GM18873 (cell line): ENCODE data around the gene COL23A1.

ENCODE experiments used
- ATAC-seq: cut with Tn5 transposase; IDR thresholded peaks from one replicate; pipeline ENCODE4 v1.9.1; 2021; ENCODE audit warnings: mild to moderate bottlenecking, moderate library complexity, moderate number of reproducible peaks; ENCODE audit not compliant: unreplicated experiment, low FRiP score

The COL23A1 gene

GRCh38 chr5:178536541-178537466 lies 53.4 kb downstream of the COL23A1 start:
- no peak for ATAC-seq

GRCh38 chr5:178535299-178536175 lies 54.7 kb downstream of the COL23A1 start:
- no peak for ATAC-seq

DNA sequence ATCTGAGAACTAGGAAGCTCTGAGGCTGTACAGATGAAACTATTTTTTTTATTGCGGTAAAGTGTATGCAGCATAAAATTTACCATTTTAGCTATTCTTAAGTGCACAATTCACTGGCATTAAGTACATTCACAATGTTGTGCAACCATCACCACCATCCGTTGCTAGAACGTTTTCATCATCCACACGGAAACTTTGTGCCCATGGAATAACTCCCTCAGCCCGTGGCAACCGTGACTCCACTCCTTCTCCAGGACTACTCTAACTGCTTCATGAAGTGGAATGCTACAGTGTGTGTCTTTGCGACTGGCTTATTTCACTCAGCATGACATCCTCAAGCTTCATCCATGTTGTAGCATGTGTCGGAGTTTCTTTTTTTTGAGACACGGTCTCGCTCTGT lies 57.1 kb downstream of the COL23A1 start:
- no peak for ATAC-seq

DNA sequence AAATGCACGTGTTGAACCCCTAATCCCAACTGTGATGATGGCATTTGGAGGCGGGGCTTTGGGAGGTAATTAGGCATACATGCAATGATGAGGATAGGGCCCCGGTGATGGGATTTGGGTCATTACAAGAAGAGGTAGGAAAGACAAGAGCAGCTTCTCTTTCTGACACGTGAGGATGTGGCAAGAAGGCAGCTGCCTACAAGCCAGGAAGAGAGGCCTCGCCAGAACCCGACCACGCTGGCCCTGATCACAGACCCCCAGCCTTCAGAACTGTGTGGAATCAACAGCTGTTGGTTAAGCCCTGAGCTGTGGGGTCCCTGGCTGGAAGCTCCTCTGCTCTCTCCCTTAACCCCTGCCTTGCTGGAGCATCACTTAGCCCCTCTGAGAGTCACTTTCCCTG lies 57.5 kb downstream of the COL23A1 start:
- ATAC-seq: no peak

DNA sequence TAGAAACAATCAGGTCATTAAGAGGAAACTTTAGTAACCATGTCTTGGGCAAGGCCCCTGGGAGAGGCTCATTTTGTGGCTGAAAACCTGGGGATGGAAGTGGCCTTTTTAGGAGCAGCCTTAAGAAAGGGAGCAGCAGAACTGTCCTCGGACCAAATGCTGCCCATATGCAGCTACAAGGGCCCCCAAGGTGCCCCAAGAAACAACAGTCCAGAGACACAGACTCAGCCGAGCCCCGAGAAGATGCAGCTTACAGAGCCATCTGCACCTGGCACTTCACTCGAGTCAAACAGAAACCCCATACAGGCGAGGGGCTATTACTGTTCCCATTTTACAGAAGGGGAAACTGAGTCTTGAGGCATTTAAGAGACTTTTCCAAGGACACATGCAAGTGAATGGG lies 58.0 kb downstream of the COL23A1 start:
- ATAC-seq: no peak

DNA sequence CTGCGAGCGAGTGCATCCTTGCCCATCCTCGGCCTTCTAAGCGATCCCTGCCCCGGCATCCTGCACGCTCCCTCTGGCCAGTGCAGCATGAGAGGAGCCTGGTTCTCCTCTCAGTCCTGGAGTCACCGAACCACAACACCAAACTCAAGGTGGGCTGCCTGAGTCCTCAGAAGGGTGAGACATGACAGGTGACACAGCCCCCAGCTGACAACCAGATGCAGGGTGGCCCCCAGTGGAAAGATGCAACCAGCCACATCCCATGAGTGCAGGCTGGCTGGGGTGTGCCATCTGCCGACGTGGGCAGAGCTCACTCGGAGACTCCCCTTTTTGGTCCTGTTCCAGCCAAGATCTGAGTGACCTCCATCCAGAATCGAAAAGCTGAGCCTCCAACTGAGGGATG lies 58.4 kb downstream of the COL23A1 start:
- ATAC-seq: no peak

DNA sequence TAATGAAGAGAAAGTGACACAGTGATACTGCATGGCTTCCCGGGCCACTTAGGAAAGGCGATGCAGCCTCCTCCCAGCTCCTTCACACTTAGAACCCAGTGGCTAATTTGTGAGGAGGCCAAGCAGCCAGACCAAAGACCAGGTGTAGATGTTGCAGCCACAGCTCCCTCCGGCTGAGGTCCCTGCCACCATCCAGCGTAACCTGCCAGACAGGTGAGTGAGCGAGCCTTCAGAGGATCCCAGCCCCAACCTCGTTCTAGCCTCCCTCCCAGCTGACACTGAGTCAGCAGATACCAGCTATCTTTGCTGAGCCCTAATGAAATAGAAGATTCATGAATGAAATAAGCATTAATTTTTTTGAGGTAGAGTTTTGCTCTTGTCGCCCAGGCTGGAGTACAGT lies 59.7 kb downstream of the COL23A1 start:
- ATAC-seq: no peak

DNA sequence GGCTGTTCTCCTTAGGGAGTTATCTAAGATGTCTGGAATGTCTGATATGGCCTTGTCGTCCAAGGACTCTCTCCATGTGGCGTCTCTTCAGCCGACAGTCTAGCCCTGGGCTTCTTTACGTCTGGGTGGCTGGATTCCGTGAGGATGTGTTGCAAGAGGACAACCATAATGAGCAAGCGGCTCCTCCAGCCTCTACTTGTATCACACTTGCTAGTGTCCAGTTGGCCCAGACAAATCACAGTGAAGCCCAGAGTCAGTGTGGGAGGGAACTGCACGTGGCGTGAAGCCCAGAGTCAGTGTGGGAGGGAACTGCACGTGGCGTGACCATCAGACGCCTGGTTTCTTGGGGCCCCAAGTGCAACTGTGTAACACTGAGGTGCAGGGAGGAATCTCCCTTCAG lies 61.1 kb downstream of the COL23A1 start:
- no peak for ATAC-seq

DNA sequence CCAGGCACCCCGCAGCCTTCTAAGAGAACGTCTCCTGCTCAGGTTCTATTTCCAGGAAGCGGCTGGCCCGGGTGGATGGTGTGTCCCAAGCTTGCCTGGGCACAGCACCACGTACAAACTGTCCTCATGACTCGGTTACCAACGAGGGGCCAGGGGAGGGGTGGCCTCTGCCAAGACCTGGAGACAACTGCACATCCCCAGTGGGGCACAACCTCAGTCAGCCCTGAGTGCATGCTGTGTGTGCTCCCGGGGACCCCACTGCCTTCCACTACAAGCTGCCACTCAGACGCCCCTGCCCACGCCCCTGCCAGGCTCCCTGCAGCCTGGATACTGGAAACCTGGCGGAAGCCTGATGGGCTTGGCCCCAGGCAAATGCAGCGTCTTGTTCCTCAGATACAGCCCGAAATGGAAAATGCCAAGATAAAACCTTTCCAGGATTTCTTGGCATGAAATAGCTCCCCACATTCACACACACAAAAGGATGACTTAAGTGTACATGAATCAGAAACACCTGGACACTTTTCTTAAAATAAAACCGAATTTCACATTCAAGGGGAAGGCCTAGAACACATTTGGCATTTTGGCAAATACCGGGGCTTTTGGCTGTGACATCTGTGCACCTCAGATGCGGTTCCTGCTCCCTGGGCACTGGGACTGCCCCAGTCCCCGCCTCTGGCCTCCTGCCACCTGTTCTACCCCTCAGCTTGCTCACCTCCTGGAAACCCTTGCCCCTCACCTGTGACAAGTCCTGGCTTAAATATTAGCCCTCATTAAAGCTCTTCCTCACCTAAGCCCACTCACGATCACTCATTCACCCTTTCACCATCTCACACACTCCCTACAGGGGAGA lies 62.5 kb downstream of the COL23A1 start:
- no peak for ATAC-seq

GRCh38 chr5:178526773-178527457 lies 63.3 kb downstream of the COL23A1 start:
- ATAC-seq: no peak

DNA sequence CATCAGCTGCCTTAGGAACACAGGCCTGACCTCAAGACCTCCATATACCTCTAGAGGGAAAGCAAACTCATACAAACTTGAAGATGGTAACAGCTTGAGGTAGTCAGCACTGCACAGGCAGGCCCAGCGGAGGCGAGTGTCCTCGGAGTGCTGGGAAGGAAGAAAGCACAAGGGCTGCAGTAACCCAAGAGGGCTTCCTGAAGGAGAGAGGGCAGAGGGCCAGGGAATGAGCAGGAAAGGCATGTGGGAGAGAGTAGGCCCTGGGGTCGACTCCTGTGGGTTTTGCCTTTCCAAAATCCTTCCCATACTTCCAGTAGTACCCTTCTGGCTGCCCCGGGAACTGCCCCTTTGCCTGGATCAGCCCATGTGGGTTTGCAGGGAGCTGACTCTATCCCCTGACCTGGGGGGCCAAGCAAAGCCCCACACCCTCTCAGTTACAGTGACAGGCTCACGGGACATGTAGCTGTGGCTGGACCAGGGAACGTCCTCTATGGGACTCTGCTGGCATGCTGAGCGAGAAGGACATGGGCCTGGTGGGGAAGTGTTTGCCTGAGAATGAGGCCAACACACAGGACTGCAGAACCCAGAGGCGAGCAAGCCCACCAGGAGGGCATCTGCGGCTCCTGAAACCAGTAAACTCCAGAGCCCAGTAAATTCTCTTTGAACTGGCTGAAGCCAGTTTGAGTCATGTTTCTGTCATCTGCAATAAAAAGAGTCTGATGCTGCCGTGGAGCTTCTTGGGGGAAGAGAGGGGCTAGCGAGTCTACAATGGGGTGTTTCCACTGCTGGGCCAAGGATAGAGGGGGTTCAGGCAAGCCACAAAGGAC lies 64.1 kb downstream of the COL23A1 start:
- no peak for ATAC-seq

DNA sequence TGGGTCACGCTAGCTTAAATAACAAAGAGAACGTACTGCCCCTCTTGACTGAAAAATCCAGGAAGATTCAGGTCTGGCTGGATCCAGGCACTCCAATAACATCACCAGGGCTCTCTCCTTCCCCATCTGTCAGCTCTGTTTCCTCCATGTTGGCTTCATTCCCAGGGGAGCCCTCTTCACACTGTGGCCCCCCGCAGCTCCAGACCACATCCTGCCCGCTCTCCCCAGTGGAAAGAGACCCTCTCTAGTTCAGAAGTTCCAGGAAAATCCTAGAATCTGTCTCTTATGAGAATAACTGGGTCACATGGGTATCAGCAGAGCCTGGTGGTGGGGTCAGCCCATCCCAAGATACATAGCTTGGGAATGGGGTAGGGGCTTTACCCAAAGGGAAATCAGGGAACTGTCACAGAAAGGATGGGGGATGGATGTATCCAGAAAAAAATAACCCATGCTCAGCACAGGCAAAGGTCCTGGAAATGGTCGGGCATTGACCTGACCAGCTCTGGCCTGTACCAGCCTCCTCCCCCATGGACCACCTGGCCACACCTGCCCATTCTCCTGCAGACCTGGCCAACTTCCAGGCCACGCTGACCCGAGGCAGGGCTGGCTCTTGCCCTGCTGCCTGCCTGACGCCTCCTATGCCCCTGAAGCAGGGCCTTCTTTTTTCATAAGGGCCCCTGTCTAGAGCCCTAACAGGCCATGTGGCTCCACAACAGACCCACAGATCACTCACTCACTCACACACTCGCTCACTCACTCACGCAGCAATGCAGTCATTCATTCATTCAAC lies 65.9 kb downstream of the COL23A1 start:
- no peak for ATAC-seq

GRCh38 chr5:178522361-178522760 lies 67.8 kb downstream of the COL23A1 start:
- no peak for ATAC-seq

- ATAC-seq: no peak
Observed at GRCh38 chr5:178520851-178521250, 69.3 kb downstream of the COL23A1 start.

- ATAC-seq: no peak
Observed at GRCh38 chr5:178519804-178520203, 70.4 kb downstream of the COL23A1 start.

- ATAC-seq: no peak
Observed at GRCh38 chr5:178519155-178519554, 71.0 kb downstream of the COL23A1 start.

GRCh38 chr5:178516504-178517235 lies 73.5 kb downstream of the COL23A1 start:
- ATAC-seq: no peak
